ENCODE results near the gene STK39.

The STK39 gene

GRCh38 chr2:168033966-168034365, 213.4 kb downstream of the STK39 start:
- H3K27ac ChIP-seq = no peak overlapping the region
- peak; percentile 33 for DNase-seq (ENCODE audit: low read depth, low spot score)

GRCh38 chr2:168032091-168032490, 215.3 kb downstream of the STK39 start:
- no peak overlapping the region for H3K27ac ChIP-seq
- DNase-seq (ENCODE audit: low read depth, low spot score) = no peak

DNA sequence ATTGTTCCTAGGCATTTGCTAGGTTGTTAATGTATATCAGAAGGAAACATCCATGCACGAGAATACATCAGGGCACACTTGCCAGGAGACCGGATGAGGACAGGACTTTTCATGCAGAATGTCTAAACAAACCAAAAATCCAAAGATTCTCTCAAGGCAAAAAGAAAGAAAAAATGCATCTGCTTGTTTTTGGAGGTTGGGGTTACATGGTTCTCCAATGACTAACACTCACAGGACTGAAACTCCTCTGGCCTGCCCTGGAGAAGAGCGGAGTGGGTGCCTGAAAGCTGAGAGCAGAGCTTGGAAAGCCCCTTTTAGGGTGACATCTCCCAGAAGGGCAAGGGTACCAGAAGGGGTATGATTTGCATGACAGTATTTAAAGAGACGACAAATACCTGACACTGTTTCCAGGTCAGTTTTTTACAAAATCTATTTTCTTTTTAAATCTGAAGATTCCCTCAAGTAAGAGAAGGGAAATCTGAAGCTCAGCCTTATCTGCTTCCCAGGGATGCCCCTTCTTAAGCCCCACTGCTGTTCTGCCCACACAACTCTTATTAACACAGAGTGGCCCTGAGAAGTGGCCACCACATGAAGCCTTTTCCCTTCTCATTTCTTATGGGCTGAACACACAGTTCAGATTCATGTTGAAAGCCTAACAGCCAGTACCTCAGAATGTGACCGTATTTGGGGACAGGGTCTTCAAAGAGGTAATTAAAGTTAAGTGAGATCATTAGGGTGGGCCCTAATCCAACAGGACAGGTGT, 216.4 kb downstream of the STK39 start:
- H3K27ac ChIP-seq = no peak overlapping the region
- no peak for DNase-seq (ENCODE audit: low read depth, low spot score)

GRCh38 chr2:168029071-168029470, 218.3 kb downstream of the STK39 start:
- DNase-seq (ENCODE audit: low read depth, low spot score) = no peak
- H3K27ac ChIP-seq = no peak overlapping the region

GRCh38 chr2:168028362-168028761, 219.0 kb downstream of the STK39 start:
- DNase-seq (ENCODE audit: low read depth, low spot score) = no peak

GRCh38 chr2:168025487-168026202, 221.8 kb downstream of the STK39 start:
- H3K27ac ChIP-seq = no peak overlapping the region

More at GRCh38 chr2:168028362-168028761, 219.0 kb downstream of the STK39 start:
- H3K27ac ChIP-seq = no peak overlapping the region

GRCh38 chr2:168024459-168024858, 222.9 kb downstream of the STK39 start:
- no peak overlapping the region for H3K27ac ChIP-seq
- DNase-seq (ENCODE audit: low read depth, low spot score) = no peak

More at GRCh38 chr2:168025487-168026202, 221.8 kb downstream of the STK39 start:
- DNase-seq (ENCODE audit: low read depth, low spot score) = no peak

GRCh38 chr2:168021800-168022587, 225.4 kb downstream of the STK39 start:
- H3K27ac ChIP-seq = no peak overlapping the region
- no peak for DNase-seq (ENCODE audit: low read depth, low spot score)

DNA sequence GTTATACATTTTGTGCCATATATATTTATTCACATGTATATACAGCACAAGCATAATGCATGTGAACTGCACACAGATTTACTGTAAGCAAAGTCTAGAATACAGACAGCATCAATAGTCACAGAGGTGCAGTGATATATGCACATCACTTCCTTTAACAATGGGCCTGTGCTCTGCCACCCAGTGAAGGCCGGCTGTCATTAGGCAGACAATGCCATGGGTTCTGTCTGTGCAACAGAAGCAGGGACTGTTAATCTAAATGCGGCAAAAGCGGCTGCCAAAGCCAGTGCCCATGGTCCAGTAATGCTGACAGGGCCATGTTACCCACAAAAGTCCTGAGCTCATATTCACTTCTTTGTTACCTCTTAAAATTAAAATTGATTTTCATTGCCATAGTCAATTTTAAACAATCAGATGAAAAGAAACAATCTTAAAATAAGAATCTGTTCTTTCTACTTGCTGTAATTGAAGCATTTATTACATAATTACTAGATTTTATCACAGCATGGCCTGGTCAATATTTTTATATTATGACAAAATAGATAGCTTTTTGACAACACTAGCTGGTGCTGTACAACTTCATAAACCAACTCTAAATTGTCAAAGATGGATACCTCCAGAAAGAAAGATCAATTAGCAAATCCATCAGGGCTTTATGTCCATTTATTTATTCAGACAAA, 232.0 kb downstream of the STK39 start:
- DNase-seq (ENCODE audit: low read depth, low spot score) = no peak
- no peak overlapping the region for H3K27ac ChIP-seq

- H3K27ac ChIP-seq = no peak overlapping the region
- no peak for DNase-seq (ENCODE audit: low read depth, low spot score)
These were observed 237.5 kb downstream of the STK39 start for GRCh38 chr2:168009900-168010299.

- no peak overlapping the region for H3K27ac ChIP-seq
- DNase-seq (ENCODE audit: low read depth, low spot score) = no peak
These were observed 238.7 kb downstream of the STK39 start for GRCh38 chr2:168008646-168009195.

DNA sequence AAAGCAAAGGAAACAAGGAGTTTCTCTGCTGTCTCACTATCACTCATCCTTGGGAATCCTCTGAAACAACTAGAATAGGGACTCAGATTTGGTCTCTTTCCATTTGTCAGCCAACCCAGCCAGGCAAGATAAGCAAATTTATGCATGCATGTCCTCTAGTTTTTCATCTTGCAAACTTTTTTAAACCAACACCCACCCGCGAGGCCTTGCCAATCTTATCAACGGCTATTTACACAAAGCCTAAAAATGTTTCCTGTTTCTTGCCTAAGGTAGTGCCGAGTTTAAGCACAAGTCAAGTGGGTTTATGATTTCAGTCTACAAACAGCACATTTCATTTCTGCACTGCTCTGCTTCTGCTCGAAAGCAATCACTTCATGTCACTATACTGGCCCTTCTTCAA, 240.9 kb downstream of the STK39 start:
- H3K27ac ChIP-seq = no peak overlapping the region
- DNase-seq (ENCODE audit: low read depth, low spot score) = no peak

- no peak overlapping the region for H3K27ac ChIP-seq
- DNase-seq (ENCODE audit: low read depth, low spot score) = no peak
These were observed 241.8 kb downstream of the STK39 start for GRCh38 chr2:168005586-168005985.

- no peak overlapping the region for H3K27ac ChIP-seq
- no peak for DNase-seq (ENCODE audit: low read depth, low spot score)
These were observed 243.5 kb downstream of the STK39 start for GRCh38 chr2:168003876-168004275.

- H3K27ac ChIP-seq = no peak overlapping the region
- no peak for DNase-seq (ENCODE audit: low read depth, low spot score)
These were observed 245.3 kb downstream of the STK39 start for GRCh38 chr2:168002021-168002553.

DNA sequence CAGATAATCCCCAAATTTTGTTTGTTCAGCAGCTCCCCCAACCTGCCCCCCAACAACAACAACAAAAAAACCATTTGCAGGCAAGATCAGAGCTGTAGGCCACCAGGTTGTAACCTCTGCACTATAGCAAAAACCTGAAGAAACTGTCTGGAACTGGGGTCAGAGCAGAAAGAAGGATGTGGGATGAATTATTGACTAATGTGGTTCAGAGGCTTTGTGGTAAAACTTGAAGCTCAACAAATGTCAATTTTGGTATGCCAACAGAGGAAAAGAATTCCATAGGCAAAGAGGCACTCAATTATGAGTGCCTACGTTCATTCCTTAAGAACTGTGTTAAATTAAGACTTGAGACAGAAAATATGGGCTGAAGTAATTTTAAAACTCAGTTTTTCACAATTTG, 255.1 kb downstream of the STK39 start:
- no peak for DNase-seq (ENCODE audit: low read depth, low spot score)
- no peak overlapping the region for H3K27ac ChIP-seq

- no peak for DNase-seq (ENCODE audit: low read depth, low spot score)
- H3K27ac ChIP-seq = no peak overlapping the region
These were observed 257.3 kb downstream of the STK39 start for GRCh38 chr2:167990062-167990461.

- no peak for DNase-seq (ENCODE audit: low read depth, low spot score)
- H3K27ac ChIP-seq = no peak overlapping the region
These were observed 259.1 kb downstream of the STK39 start for GRCh38 chr2:167988296-167988695.

GRCh38 chr2:167987558-167987957, 259.8 kb downstream of the STK39 start:
- no peak for DNase-seq (ENCODE audit: low read depth, low spot score)
- H3K27ac ChIP-seq = no peak overlapping the region

DNA sequence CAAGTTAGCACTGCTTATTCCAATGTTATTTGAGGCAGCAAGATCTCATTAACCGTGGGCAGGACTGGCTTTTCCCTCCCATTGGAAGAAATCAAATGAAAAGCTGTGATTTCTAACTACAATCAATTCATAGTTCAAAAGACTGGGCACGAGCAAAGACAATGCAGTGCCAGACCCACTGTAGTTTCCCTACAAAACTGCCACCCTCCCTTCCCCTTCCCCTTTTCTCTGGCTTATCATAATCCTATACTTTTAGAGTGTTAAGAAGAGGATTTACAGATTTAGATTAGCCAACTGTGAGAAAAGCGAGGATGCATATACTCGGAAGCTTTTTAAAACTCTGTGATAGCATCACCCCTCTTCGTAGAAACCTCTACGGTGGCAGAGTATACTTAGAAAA, 260.4 kb downstream of the STK39 start:
- H3K27ac ChIP-seq = no peak overlapping the region
- no peak for DNase-seq (ENCODE audit: low read depth, low spot score)

All from epithelial cell of prostate (primary cell).